ENCODE measurements around the gene XRCC3.
A peak's percentile ranks its signal among the peaks of the same experiment; 100 is the strongest.

The XRCC3 gene

GRCh38 chr14:103753774-103754173 is 38.5 kb upstream of the XRCC3 start:
- H3K4me3 ChIP-seq (ENCODE audit: control insufficient read depth, low read depth, low read length): no peak overlapping the region
- no peak for DNase-seq (ENCODE audit: low read depth)
- no peak for TF ChIP-seq CTCF (conservative IDR thresholded peaks at IDR 0.05; ENCODE audit: control insufficient read depth, insufficient read depth, low read depth, low read length)

- H3K4me3 ChIP-seq (ENCODE audit: control insufficient read depth, low read depth, low read length): no peak overlapping the region
- TF ChIP-seq CTCF (conservative IDR thresholded peaks at IDR 0.05; ENCODE audit: control insufficient read depth, insufficient read depth, low read depth, low read length): no peak
- DNase-seq (ENCODE audit: low read depth): no peak
Measured at GRCh38 chr14:103749860-103750259, 34.6 kb upstream of the XRCC3 start.

DNA sequence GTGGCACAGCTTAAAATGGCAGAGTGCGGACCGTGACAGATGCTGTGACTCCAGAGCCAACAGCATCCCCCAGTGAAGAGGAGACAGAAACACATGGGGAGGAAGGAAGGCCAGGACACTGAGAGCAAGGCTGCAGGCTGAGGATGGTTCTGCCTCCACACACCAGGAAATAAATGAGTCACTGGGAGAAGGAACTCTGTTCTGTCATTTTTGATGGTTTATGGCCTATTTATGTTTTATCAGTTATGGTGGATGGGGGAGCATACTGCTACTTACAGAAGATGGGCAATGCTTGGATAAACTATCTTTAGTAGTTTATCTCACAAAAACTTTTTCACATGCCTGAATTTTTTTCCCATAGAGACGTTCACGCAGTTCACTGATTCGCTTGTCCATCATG is 34.2 kb upstream of the XRCC3 start:
- DNase-seq (ENCODE audit: low read depth): no peak
- TF ChIP-seq CTCF (conservative IDR thresholded peaks at IDR 0.05; ENCODE audit: control insufficient read depth, insufficient read depth, low read depth, low read length): no peak
- no peak overlapping the region for H3K4me3 ChIP-seq (ENCODE audit: control insufficient read depth, low read depth, low read length)

DNA sequence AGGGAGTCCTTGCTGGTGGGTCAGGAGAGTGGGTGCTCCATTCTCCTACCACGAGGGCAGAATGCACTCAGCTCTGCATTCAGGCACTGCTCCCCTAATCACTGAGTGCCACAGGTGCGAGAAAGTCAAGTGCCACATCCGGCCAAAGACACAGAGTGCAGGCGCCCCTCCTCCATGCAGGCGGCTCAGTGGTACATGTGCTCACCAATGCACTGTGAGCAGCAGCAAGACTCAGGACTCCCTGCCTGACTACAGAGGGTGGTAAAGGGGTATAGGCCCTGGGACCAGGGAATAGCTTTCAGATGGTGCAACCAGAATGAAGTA is 33.2 kb upstream of the XRCC3 start:
- DNase-seq (ENCODE audit: low read depth): no peak
- TF ChIP-seq CTCF (conservative IDR thresholded peaks at IDR 0.05; ENCODE audit: control insufficient read depth, insufficient read depth, low read depth, low read length): no peak
- H3K4me3 ChIP-seq (ENCODE audit: control insufficient read depth, low read depth, low read length): no peak overlapping the region

DNA sequence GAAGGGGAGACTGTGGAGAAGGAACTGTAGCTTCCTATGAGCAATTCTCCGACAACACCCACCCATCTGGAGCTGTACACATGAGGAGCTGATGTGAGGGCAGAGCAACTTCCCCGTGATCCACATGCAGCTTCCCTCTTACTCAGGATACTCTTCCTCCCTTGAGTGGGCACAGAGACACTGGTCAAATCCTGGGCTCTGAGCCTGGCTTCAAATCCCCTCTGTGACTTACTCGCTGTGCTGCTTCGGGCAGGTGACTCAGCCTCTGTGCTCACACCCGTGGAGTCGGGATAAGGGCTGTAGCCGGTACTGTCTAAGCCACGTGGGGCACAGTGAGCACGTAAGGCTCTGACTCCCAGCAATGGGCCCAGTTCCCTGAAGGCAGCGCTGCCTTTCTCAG is 31.4 kb upstream of the XRCC3 start:
- peak; percentile 76 for DNase-seq (ENCODE audit: low read depth)

GRCh38 chr14:103745424-103745823 is 30.2 kb upstream of the XRCC3 start:
- DNase-seq (ENCODE audit: low read depth): no peak
- no peak for TF ChIP-seq CTCF (conservative IDR thresholded peaks at IDR 0.05; ENCODE audit: control insufficient read depth, insufficient read depth, low read depth, low read length)
- H3K4me3 ChIP-seq (ENCODE audit: control insufficient read depth, low read depth, low read length): no peak overlapping the region

More for the DNA sequence above, 31.4 kb upstream of the XRCC3 start:
- no peak for TF ChIP-seq CTCF (conservative IDR thresholded peaks at IDR 0.05; ENCODE audit: control insufficient read depth, insufficient read depth, low read depth, low read length)
- H3K4me3 ChIP-seq (ENCODE audit: control insufficient read depth, low read depth, low read length): no peak overlapping the region
